Muscle of leg (tissue), 11 donors: ENCODE results near the gene SFXN3. TPM values are rescaled to one million over a fixed set of nuclear protein-coding genes. Genes with fewer than 3 reads are reported as not detected.
"Not testable (repeated sequence)": the region's sequence is repeated elsewhere in the genome, so short reads cannot be mapped to it uniquely, and the experiment has no call there.

Experiments
- DNase-seq: peaks from one replicate; pipeline ENCODE4 v3.0.0; 2013
- H3K27ac ChIP-seq: one replicate; pipeline ENCODE4 v1.5.1; 2013; ENCODE audit warnings: mild to moderate bottlenecking, low read length, control low read depth
- H3K27me3 ChIP-seq: one replicate; pipeline ENCODE4 v1.6.1; 2013; ENCODE audit warnings: low read length; ENCODE audit not compliant: control insufficient read depth, insufficient read depth
- H3K36me3 ChIP-seq: one replicate; pipeline ENCODE4 v1.6.1; 2013; ENCODE audit warnings: low read length; ENCODE audit not compliant: control insufficient read depth, insufficient read depth
- H3K4me1 ChIP-seq: one replicate; pipeline ENCODE4 v1.6.1; 2013; ENCODE audit warnings: low read length; ENCODE audit not compliant: control insufficient read depth, insufficient read depth
- H3K4me3 ChIP-seq: one replicate; pipeline ENCODE4 v1.5.1; 2013; ENCODE audit warnings: low read length, control low read depth
- H3K9me3 ChIP-seq: replicated peaks from 2 replicates; pipeline ENCODE4 v1.6.1; 2013; ENCODE audit warnings: low read depth, low read length; ENCODE audit not compliant: control insufficient read depth
- WGBS: methylation state at CpG from one replicate; pipeline ENCODE4 v1.1.5; 2013; ENCODE audit warnings: missing lambda C conversion rate; ENCODE audit not compliant: insufficient coverage; 5-methylcytosine and 5-hydroxymethylcytosine counted together
- polyA plus RNA-seq, 8 donors: library from polyadenylated mRNA; unstranded; fragments of 120-200 nt; gene quantifications; one replicate each; pipeline versions ENCODE4 v1.2.1 to v1.2.3, GENCODE V29; 2013; ENCODE audit warnings: inconsistent platforms in 1 of 8, low replicate concordance in 1 of 8; ENCODE audit not compliant: insufficient read length in 8 of 8, insufficient read depth in 1 of 8
- total RNA-seq: library from RNA; stranded (reverse); fragments of 120-200 nt; gene quantifications from one replicate; pipeline ENCODE4 v1.2.4, GENCODE V29; 2013

Gene SFXN3
- total and polyA plus RNA-seq, 9 donors: 18.8 to 37.2 (median 24.2) TPM

DNA sequence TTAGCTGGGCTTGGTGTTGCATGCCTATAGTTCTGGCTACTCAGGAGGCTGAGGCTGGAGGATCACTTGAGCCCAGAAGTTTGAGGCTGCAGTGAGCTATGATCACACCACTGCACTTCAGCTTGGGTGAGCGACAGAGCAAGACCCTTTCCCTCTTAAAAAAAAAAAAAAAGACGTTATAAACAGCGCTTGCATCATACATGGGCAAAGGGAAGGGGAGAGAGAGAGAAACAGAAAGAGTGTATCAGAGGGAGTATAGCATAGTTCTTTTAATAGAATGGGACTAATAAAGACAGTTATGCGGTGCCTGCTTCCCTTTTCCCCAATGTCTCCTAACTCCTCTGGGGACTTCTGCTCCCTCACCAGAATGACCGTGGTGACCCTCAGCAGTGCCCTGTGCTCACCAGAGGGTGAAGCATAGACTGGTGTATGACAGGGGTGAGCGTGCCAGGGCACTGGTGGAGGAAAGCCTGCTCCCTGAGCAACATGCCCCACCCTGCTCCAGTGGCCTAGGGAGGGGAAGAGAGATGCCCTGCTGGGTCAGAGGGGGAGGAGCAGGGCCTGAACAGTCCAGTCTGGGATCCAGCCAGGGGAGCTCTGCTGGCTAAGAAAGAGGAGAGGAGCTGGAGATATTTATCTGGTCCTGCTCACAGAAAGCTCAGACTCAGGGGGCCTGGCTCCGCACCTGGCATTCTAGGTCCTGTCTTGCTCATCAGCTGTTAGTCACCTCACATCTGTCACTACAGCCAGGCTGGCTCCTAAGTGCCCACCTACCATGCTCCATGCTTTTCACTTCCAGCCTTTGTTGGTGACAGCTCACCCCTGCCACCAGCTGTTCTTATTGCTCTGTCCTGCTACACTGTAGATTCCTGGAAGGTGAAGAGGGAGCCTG is 2.3 kb upstream of the SFXN3 start:
- WGBS: 96% methylated on average over 2 of the region's 7 CpGs
- Histone ChIP-seq H3K27ac (peak overlapping the region; percentile 18), H3K36me3 (no peaks in the 10 kb centered on the region), H3K27me3 (peaks cover 18% of the 10 kb centered on the region), H3K9me3 (no peaks in the 10 kb centered on the region), H3K4me3 (no peak overlapping the region), H3K4me1 (peaks cover 58% of the 10 kb centered on the region)
- no peak for DNase-seq

DNA sequence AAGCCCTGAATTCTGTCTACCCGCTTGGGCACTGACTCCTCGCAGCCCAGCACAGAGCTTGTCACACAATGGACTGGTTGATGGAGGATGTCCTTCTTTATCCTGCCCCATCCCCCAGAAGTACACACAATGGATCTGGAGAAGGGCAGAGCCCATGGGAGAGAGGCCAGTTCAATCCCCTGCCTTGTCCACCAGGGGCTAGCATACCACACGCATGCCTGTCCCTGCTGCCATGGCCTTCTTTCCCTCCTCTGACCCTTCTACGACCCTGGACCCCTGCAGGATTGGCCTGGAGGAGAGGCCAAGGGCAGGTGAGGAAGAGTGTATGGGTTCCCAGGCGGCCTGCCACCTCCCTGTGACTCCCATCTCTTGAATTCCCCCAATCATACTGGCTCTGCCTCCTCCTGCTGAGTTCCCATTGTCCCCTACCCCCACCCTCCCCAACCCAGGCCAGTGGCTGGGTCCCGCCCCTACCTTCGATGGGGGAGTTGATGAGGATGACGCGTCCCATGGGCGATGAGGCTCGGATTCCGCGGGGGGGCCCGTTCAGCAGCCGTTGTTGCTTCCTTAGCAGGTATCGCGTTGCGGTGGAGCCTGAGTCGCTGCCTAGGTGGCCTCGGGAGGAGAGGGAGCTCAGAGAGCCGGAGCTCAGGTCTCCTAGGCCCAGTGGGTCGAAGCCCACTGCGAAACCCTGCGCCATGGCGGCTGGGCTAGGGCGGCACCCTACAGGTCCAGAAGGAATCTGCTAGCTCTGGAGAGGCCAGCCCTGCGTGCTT is 1.3 kb upstream of the SFXN3 start:
- H3K27me3 ChIP-seq: peaks cover 18% of the 10 kb centered on the region
- H3K4me3 ChIP-seq: no peak overlapping the region
- H3K4me1 ChIP-seq: peaks cover 58% of the 10 kb centered on the region
- WGBS: 48% methylated on average over 22 of the region's 27 CpGs
- no peak for DNase-seq
- H3K9me3 ChIP-seq: no peaks in the 10 kb centered on the region
- no peaks in the 10 kb centered on the region for H3K36me3 ChIP-seq
- peak overlapping the region; percentile 4 for H3K27ac ChIP-seq

DNA sequence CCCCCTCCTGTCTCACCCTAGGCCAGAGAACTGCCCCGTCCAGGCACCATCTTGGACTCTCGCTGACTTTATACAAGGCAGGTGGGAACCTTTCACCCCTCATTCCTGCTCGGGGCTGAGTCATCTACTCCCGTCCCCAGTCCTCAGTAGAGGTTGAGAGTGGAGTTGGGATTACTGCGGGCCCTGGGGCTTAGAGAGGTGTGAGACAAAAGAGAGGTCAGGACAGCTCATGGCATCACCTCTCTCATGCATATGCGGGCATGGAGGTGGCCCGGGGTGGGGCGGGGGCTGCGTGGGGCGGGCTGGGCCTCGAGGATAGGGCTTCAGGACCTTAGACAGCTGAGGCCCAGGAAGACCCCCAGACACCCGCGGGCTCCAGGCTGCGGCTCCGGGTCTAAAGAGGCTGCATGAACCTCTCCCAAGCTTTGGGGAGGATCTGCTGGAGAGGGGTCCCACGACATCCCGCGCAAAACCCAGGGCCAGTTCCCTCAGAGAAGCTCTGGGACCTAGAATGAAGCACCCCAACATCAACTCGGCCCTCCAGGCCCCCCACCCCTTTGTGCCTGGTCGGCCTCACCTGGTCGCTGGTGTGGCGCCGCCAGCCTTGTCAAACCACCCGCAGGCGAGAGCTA is 422 bp upstream of the SFXN3 start:
- Histone ChIP-seq H3K9me3 (no peaks in the 10 kb centered on the region), H3K27me3 (peaks cover 18% of the 10 kb centered on the region), H3K4me1 (peaks cover 58% of the 10 kb centered on the region), H3K27ac (no peak overlapping the region), H3K4me3 (peak overlapping the region; percentile 84), H3K36me3 (peaks cover 9% of the 10 kb centered on the region)
- 7% methylated on average over 21 of the region's 25 CpGs for WGBS
- DNase-seq: no peak

DNA sequence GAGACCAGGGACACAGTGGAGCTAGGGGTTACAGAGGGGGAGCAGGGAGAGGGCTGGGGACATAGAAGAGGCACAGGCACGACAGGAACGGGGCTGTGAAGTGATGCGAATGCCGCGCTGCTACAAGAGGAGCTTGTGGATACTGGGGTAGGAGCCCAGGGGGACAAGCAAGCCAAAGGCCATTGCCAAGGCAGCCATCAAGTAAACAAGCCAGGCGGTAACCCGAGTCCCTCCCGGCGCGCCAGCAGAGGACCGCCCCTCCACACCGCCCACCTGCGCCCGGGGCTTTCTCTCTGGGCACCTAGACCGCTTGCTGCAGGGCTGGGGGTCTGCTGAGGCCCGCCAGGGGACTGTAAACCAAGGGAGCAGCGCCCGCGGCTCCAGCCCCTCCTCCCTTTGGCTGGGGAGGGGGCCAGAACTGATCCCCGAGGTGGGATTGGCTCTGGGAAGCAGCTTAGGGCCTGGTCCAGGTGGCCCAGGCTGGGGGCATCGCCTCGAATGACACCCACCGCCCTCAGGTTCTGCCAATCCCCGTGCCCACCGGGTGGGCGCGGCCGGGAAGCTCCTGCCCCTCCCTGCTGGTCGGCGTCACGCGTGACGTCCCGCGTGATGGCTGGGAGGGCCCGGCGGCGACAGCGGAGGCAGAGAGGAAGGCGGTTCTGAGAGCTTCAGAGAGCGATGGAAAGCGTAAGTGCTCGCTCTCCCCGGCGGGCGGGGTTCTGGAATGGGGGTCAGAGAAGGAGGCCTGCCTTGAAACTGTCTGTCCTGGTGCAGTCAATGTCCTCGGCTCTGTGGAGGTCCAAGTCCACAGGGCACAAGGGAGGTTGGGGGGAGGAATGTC is 982 bp downstream of the SFXN3 start:
- WGBS: under 1% methylated on average over 39 of the region's 47 CpGs
- peak overlapping the region; percentile 84 for H3K4me3 ChIP-seq
- peaks cover 23% of the 10 kb centered on the region for H3K36me3 ChIP-seq
- H3K9me3 ChIP-seq: no peaks in the 10 kb centered on the region
- peaks cover 18% of the 10 kb centered on the region for H3K27me3 ChIP-seq
- peak; percentile 93 for DNase-seq
- H3K4me1 ChIP-seq: peaks cover 53% of the 10 kb centered on the region
- peak overlapping the region; percentile 97 for H3K27ac ChIP-seq

DNA sequence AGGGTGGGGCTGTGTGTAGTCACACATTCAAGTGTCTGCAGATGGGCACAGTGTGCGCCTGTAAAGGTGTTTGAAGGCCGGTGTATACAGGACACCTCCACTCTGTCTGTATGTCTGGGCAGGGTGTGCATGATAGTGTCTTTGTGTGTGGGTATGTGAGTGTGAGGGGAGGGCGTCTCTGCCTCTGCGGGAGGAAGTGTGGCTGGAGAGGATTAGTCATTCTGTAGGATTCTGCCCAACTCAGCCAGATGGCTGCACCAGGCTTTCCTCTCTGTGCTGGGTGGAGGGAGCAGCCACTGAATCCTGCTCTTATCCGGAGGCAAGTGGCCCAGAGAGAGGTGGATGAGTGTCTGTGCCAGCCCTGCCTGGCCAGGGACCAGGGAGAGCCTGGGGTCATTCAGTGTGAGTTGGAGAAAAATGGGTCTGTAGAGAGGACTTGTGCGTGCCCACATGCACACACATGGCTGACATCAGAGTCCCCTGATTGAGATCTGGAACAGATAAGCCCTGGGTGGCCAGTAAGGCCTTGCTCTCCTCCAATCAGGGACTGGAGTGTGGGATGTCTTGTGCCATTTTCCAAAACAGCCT is 1.7 kb downstream of the SFXN3 start:
- WGBS: 20% methylated on average over 4 of the region's 6 CpGs
- peaks cover 30% of the 10 kb centered on the region for H3K36me3 ChIP-seq
- H3K9me3 ChIP-seq: no peaks in the 10 kb centered on the region
- H3K27ac ChIP-seq: peak overlapping the region; percentile 97
- peaks cover 48% of the 10 kb centered on the region for H3K4me1 ChIP-seq
- peak overlapping the region; percentile 84 for H3K4me3 ChIP-seq
- peak; percentile 91 for DNase-seq
- peaks cover 18% of the 10 kb centered on the region for H3K27me3 ChIP-seq

DNA sequence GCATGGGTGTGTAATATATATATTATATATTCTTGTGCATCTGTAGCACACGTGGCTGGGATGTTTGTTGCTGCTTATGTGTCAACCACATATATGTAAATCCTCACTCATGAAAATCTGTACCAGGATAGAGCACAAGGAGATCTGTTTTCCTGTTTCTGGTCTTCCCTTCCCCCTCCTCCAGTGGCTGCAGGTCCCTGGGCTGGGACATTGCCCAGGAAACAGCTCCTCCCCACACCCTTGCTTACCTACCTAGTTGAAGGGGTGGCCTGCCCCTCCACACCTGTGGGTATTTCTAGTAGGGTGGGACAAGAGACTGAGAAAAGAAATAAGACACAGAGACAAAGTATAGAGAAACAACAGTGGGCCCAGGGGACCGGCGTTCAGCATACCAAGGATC is 2.2 kb downstream of the SFXN3 start:
- Histone ChIP-seq H3K27ac (peak overlapping the region; percentile 97), H3K9me3 (no peaks in the 10 kb centered on the region), H3K4me1 (peaks cover 46% of the 10 kb centered on the region), H3K27me3 (peaks cover 16% of the 10 kb centered on the region), H3K36me3 (peaks cover 35% of the 10 kb centered on the region), H3K4me3 (peak overlapping the region; percentile 84)
- WGBS: no CpG with 5 or more reads among the region's 3 CpGs
- no peak for DNase-seq

DNA sequence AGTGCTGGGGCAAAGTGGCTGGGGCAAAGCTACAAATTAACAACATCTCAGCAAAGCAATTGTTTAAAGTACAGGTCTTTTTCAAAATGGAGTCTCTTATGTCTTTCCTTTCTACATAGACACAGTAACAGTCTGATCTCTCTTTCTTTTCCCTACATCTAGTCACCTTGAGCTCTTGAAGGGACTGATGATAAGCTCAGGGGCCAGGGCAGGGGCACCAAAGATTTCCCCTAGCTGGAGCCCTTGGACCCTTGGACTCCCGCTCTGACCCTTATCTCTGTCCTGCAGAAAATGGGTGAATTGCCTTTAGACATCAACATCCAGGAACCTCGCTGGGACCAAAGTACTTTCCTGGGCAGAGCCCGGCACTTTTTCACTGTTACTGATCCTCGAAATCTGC is 3.4 kb downstream of the SFXN3 start:
- peaks cover 38% of the 10 kb centered on the region for H3K4me1 ChIP-seq
- not testable (repeated sequence) for H3K27me3 ChIP-seq, DNase-seq, H3K9me3 ChIP-seq, H3K27ac ChIP-seq, H3K4me3 ChIP-seq
- peaks cover 46% of the 10 kb centered on the region for H3K36me3 ChIP-seq
- 86% methylated on average over 4 of the region's 4 CpGs for WGBS

DNA sequence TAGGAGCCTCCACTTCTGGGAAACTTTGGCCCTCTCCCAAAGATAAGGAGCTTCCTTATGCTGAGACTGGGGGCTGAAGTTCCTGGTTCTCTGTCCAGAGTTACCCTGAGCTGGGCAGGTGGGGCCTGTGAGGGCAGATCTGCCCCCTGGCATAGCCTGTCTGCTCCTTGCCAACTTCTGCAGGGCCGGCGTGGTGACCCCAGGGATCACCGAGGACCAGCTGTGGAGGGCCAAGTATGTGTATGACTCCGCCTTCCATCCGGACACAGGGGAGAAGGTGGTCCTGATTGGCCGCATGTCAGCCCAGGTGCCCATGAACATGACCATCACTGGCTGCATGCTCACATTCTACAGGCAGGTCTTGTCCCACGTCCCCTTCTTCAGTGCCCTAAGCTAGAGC is 4.3 kb downstream of the SFXN3 start:
- no peak for DNase-seq
- peaks cover 1% of the 10 kb centered on the region for H3K27me3 ChIP-seq
- H3K4me3 ChIP-seq: no peak overlapping the region
- peaks cover 29% of the 10 kb centered on the region for H3K4me1 ChIP-seq
- no peaks in the 10 kb centered on the region for H3K9me3 ChIP-seq
- no peak overlapping the region for H3K27ac ChIP-seq
- H3K36me3 ChIP-seq: peaks cover 49% of the 10 kb centered on the region
- 66% methylated on average over 6 of the region's 7 CpGs for WGBS

DNA sequence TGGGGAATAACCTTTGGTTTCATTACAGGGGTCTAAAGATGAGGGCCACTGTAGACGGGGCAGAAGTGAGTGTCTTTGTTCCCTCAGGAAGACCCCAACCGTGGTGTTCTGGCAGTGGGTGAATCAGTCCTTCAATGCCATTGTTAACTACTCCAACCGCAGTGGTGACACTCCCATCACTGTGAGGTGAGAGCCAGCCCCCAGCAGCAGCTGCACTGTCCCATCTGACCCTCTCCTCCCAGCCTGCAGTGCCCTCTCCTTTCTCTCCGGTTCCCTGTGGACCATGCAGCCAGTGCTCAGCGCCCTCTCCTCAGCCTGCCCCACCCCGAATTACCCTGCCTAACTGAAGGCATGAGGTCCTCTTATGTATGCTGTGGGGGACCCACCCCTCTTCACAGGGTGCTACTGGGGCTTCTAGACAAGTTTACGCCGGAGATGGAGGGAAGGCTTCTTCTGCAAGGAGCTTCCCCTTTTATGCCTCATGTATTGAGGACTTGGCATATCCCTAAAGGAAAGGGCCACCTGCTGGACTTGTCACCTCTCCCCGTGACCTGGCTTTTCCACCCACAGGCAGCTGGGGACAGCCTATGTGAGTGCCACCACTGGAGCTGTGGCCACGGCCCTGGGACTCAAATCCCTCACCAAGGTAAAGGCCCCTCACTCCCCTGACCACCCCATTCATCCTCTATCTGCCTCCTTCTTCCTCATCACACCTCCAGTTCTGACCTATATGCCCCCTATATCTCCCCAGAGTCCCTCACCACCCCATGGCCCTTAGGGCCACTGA is 5.1 kb downstream of the SFXN3 start:
- DNase-seq: no peak
- Histone ChIP-seq H3K36me3 (peaks cover 49% of the 10 kb centered on the region), H3K27ac (no peak overlapping the region), H3K4me3 (no peak overlapping the region), H3K4me1 (peaks cover 25% of the 10 kb centered on the region), H3K9me3 (no peaks in the 10 kb centered on the region), H3K27me3 (no peaks in the 10 kb centered on the region)
- WGBS: 74% methylated on average over 5 of the region's 10 CpGs
